Left lung (tissue), 10 donors: ENCODE measurements around the gene RPS27L. TPM values are rescaled to one million over a fixed set of nuclear protein-coding genes. Genes with fewer than 3 reads are reported as not detected.
A peak's percentile ranks its signal among the peaks of the same experiment; 100 is the strongest.
"Not testable (repeated sequence)": the region's sequence is repeated elsewhere in the genome, so short reads cannot be mapped to it uniquely, and the experiment has no call there.

Experiments used
- ATAC-seq: fragments of 200-7000 bp; cut with Tn5 transposase; one replicate; pipeline ENCODE4 v1.9.1; 2020; ENCODE audit warnings: moderate library complexity
- DNase-seq, 4 donors: peaks; one replicate each; pipeline ENCODE4 v3.0.0-alpha.2; 2013 to 2020
- H3K27ac ChIP-seq, 2 donors: fragments of 200-600 bp; sonication (generic) in 1 of 2; one replicate each; pipeline versions ENCODE4 v1.5.0 to v1.8.0; 2020 to 2021
- H3K27me3 ChIP-seq, 2 donors: fragments of 200-600 bp; sonication (generic) in 1 of 2; one replicate each; pipeline versions ENCODE4 v1.5.0 to v1.8.0; 2020 to 2021
- H3K36me3 ChIP-seq, 2 donors: fragments of 200-600 bp; sonication (generic) in 1 of 2; one replicate each; pipeline versions ENCODE4 v1.5.0 to v1.8.0; 2020 to 2021
- H3K4me1 ChIP-seq, 2 donors: fragments of 200-600 bp; one replicate each; pipeline ENCODE4 v1.8.0; 2021
- H3K4me3 ChIP-seq, 2 donors: fragments of 200-600 bp; sonication (generic) in 1 of 2; one replicate each; pipeline versions ENCODE4 v1.5.0 to v1.8.0; 2020 to 2021; ENCODE audit warnings: mild to moderate bottlenecking in 1 of 2
- H3K9me3 ChIP-seq, 2 donors: fragments of 200-600 bp; sonication (generic) in 1 of 2; one replicate each; pipeline versions ENCODE4 v1.5.0 to v1.8.0; 2020 to 2021
- intact Hi-C, 2 donors: fragments of 100-400 bp; cut with DNase I; formaldehyde crosslinking; loops; one replicate each; pipeline versions ENCODE4 v1.11.2 to v1.14.2; 2022
- polyA plus RNA-seq, 6 donors: library from polyadenylated mRNA; unstranded; fragments of 120-200 nt; gene quantifications; one replicate each; pipeline ENCODE4 v1.2.1, GENCODE V29; 2013; ENCODE audit not compliant: insufficient read length in 6 of 6
- total RNA-seq, 2 donors: library from RNA; stranded (reverse); fragmentation: NEBNext Ultra II Directional; extraction: Animal tissue kit (Norgen Biotek cat#: 25700); gene quantifications; one replicate each; pipeline ENCODE4 v1.2.1, GENCODE V29; 2021
- TF ChIP-seq, protein P1 (sequence below), 2 donors: fragments of 200-600 bp; sonication (generic) in 1 of 2; IDR thresholded peaks; one replicate each; pipeline versions ENCODE4 v1.5.0 to v1.8.0; 2021; ENCODE audit warnings: antibody characterized with exemption in 2 of 2
- donor health status: DM: no; HTN: yes; CAD: no.
- donor health status: DM: no; HTN: no; CAD: no.

RPS27L gene
- total and polyA plus RNA-seq, 8 donors, result 74.8 to 242 (median 82.7) TPM

DNA sequence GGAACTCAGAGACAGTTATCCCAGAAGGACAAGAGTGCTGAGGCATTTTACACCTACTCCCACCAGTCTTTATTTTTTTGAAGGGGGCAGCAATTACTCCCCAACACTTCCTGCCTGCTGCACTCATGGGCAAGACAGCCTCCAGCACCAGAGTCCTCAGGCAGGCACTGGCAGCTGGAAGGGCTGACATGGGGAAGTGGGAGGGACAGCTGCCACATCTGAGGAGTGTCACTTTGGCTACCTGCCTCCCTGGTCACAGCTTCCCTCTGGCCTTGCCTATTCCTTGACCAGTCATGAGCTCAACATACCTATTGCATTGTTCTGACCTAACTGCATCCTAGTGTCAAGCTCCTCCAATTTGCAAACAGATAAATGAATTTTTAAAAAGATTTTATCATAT, 45.8 kb downstream of the RPS27L start:
- H3K4me1 ChIP-seq, result no peaks in the 10 kb centered on the region
- H3K36me3 ChIP-seq, result no peaks in the 10 kb centered on the region
- intact Hi-C loops, result no loop called here
- no peak overlapping the region for H3K4me3 ChIP-seq
- H3K27me3 ChIP-seq, result no peaks in the 10 kb centered on the region
- no peak for DNase-seq
- H3K9me3 ChIP-seq, result no peaks in the 10 kb centered on the region
- H3K27ac ChIP-seq, result no peak overlapping the region
- ATAC-seq, result no peak
- TF ChIP-seq, protein P1, sequence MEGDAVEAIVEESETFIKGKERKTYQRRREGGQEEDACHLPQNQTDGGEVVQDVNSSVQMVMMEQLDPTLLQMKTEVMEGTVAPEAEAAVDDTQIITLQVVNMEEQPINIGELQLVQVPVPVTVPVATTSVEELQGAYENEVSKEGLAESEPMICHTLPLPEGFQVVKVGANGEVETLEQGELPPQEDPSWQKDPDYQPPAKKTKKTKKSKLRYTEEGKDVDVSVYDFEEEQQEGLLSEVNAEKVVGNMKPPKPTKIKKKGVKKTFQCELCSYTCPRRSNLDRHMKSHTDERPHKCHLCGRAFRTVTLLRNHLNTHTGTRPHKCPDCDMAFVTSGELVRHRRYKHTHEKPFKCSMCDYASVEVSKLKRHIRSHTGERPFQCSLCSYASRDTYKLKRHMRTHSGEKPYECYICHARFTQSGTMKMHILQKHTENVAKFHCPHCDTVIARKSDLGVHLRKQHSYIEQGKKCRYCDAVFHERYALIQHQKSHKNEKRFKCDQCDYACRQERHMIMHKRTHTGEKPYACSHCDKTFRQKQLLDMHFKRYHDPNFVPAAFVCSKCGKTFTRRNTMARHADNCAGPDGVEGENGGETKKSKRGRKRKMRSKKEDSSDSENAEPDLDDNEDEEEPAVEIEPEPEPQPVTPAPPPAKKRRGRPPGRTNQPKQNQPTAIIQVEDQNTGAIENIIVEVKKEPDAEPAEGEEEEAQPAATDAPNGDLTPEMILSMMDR (IDR thresholded peaks at IDR 0.05), result no peak

DNA sequence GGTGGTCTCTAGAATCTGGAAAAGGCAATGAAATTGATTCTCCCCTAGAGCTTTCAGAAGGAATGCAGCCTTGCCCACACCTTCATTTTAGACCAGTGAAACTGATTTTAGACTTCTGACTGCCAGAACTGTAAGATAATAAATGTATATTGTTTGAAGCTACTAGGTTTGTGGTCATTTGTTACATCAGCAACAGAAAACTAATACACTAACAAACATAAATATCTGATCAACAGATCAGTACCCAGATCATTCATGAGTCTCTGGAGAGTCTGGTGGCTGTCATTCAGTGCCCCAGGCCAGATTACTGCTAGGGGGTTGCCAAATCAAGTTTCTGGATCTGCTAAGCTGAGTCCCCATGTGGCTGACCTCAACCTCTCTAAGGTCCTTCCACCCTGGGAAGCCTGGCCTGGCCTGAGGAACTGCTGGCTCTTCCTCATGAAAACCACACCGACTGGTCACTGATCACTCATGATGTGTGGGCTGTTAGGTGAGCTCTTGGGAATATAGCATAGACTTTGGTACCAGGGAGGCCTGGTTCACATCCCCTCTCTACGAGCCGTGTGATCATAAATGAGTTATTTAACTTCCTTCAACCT, 46.8 kb downstream of the RPS27L start:
- Histone ChIP-seq H3K4me1 (no peaks in the 10 kb centered on the region), H3K27ac (no peak overlapping the region), H3K36me3 (no peaks in the 10 kb centered on the region), H3K4me3 (no peak overlapping the region), H3K27me3 (no peaks in the 10 kb centered on the region), H3K9me3 (no peaks in the 10 kb centered on the region)
- TF ChIP-seq, protein P1 (IDR thresholded peaks at IDR 0.05), result no peak
- ATAC-seq (no peak), DNase-seq (peak in 1 of 4 donors; percentile 6)
- intact Hi-C loops, result no loop called here

DNA sequence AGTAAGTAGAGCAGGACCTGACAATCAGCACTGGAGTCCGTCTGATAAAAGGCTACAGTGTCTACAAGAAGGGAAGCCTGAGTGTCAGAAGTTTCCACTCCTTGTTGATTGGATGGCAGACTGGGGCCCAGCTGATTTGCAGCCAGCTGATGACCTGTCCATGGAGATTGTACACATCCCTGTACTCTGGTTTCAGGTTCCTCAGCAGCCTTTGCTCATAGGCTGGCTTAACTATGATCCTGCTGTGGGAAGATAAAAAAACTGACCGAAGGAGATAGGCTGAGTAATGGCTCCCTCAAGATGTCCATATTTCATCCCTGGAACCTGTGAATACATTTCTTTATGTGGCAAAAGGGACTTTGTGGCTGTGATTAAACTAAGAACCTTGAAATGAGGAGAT, 47.4 kb downstream of the RPS27L start:
- Histone ChIP-seq H3K36me3 (no peaks in the 10 kb centered on the region), H3K27ac (no peak overlapping the region), H3K4me1 (peaks cover 0 to under 1% of the 10 kb centered on the region in 2 donors), H3K27me3 (no peaks in the 10 kb centered on the region), H3K9me3 (no peaks in the 10 kb centered on the region), H3K4me3 (no peak overlapping the region)
- DNase-seq, result no peak
- TF ChIP-seq, protein P1 (IDR thresholded peaks at IDR 0.05), result no peak
- intact Hi-C loops, result no loop called here
- no peak for ATAC-seq

DNA sequence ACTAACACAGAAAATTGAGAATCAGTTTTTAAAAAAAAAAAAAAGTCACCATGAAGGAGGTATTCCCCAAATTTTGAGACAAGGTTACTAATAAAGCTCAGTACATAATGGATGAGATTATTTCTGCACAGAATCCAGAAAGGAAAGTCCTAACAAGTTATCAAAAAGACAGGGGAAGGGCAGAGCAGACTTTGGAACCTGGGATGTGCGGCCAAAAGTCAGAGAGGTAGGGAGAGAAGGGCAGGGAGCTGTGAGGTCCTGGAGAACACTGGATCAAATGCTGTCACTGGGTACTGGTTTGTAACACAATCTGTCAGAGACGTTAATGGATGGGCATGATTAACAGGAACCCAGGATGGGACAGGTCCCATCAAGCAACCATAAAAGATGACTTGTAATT, 47.8 kb downstream of the RPS27L start:
- Histone ChIP-seq H3K27ac (no peak overlapping the region), H3K4me3 (no peak overlapping the region), H3K4me1 (peaks cover 0 to 3% of the 10 kb centered on the region in 2 donors), H3K36me3 (no peaks in the 10 kb centered on the region), H3K27me3 (no peaks in the 10 kb centered on the region), H3K9me3 (no peaks in the 10 kb centered on the region)
- TF ChIP-seq, protein P1 (IDR thresholded peaks at IDR 0.05), result no peak
- ATAC-seq (no peak), DNase-seq (no peak)
- intact Hi-C loops, result no loop called here

DNA sequence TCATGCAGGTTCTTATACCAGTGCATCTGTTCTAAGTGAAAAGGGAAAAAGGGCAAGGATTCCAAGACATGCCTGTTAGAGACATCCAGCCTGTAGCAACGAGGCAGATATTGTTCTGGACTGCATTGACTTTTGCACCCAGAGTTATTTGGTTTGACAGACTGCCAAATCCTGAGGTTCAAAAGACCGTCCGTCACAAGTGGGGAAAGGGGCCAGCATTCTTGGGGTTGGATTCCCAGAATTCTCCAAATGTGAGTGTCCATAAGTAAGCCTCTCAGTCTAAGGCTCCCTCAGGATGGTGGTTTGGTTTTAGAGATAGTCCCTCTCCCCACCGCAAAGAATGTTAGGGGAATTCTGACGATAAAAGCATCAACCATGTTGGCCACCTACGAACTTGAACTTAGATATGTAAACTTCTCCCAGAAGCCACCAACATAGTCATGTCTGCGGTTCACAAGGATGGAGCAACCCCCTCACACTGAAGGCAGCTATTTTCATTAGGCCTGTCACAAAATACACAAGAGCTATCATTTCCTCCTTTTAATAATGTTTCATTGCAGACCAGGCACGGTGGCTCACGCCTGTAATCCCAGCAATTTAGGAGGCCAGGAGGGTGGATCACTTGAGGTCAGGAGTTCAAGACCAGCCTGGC, 49.3 kb downstream of the RPS27L start:
- ATAC-seq, result peak; percentile 79
- no peaks in the 10 kb centered on the region for H3K9me3 ChIP-seq
- TF ChIP-seq, protein P1 (IDR thresholded peaks at IDR 0.05), result no peak
- H3K27me3 ChIP-seq, result no peaks in the 10 kb centered on the region
- intact Hi-C loops, result no loop called here
- H3K27ac ChIP-seq, result peak overlapping the region in 1 of 2 donors; percentile 33
- no peaks in the 10 kb centered on the region for H3K36me3 ChIP-seq
- H3K4me1 ChIP-seq, result peaks cover 0 to 3% of the 10 kb centered on the region in 2 donors
- peak in 3 of 4 donors; percentile 63 to 66 (median 65) for DNase-seq
- no peak overlapping the region for H3K4me3 ChIP-seq

DNA sequence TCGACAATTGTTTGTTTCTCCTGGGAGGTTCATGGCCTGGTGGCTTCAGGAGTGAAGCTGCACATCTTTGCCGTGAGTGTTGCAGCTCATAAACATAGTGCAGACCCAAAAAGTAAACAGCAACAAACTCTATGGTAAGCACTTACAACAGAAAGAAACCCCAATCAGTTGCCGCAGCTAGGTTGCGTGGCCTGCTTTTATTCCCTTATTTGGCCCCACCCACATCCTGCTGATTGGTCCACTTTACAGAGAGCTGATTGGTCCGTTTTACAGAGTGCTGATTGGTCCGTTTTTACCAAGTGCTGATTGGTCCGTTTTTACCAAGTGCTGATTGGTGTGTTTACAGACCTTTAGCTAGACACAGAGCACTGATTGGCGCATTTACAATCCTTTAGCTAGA, 51.9 kb downstream of the RPS27L start:
- H3K4me3 ChIP-seq, intact Hi-C loops, H3K36me3 ChIP-seq, ATAC-seq, H3K27me3 ChIP-seq, H3K9me3 ChIP-seq, H3K27ac ChIP-seq, H3K4me1 ChIP-seq: not testable (repeated sequence)
- DNase-seq, result peak in 1 of 4 donors; percentile 31
